ENCODE measurements around the gene GREB1.

GREB1 gene

DNA sequence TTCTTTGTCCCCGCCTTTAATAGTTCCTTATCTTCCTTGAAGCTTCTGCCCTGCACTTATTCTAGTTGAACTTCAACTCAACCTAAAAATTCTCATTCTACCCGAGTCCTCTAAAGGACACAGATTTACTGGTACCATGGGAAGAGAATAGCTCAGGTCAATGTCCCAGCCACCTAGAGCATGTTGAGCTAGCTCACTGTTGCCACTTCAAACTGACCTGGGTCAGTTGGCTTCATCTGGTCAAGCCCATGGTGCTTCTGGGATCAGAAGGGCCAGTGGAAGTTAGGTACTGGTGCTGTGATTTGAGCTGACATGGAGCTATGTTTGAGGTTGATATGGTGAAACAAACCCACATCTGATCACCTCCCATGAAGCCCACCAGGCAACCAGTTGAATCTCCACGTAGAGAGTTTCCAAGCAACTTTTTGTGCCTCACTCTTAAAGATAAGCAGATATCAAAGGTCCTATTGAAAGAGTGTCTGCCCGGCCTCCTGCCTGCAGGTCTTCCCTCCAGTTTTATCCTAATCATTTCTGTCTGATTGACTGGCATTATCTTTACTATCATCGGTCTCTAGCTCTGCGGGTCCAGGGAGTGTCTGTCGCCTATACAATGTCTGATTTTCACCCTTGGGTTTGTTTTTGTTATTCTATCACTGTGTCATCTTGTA, 17.2 kb downstream of the GREB1 start:
- Histone ChIP-seq H3K4me3 (ENCODE audit: low read depth, low read length) (no peak overlapping the region), H3K4me1 (no peaks in the 10 kb centered on the region; the same call in 1 of the 2 replicates), H3K36me3 (no peaks in the 10 kb centered on the region), H3K27me3 (no peaks in the 10 kb centered on the region), H3K9me3 (no peaks in the 10 kb centered on the region)
- DNase-seq = no peak
- TF ChIP-seq, protein P1, sequence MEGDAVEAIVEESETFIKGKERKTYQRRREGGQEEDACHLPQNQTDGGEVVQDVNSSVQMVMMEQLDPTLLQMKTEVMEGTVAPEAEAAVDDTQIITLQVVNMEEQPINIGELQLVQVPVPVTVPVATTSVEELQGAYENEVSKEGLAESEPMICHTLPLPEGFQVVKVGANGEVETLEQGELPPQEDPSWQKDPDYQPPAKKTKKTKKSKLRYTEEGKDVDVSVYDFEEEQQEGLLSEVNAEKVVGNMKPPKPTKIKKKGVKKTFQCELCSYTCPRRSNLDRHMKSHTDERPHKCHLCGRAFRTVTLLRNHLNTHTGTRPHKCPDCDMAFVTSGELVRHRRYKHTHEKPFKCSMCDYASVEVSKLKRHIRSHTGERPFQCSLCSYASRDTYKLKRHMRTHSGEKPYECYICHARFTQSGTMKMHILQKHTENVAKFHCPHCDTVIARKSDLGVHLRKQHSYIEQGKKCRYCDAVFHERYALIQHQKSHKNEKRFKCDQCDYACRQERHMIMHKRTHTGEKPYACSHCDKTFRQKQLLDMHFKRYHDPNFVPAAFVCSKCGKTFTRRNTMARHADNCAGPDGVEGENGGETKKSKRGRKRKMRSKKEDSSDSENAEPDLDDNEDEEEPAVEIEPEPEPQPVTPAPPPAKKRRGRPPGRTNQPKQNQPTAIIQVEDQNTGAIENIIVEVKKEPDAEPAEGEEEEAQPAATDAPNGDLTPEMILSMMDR (IDR thresholded peaks at IDR 0.05; ENCODE audit: low read depth, low read length) = no peak

DNA sequence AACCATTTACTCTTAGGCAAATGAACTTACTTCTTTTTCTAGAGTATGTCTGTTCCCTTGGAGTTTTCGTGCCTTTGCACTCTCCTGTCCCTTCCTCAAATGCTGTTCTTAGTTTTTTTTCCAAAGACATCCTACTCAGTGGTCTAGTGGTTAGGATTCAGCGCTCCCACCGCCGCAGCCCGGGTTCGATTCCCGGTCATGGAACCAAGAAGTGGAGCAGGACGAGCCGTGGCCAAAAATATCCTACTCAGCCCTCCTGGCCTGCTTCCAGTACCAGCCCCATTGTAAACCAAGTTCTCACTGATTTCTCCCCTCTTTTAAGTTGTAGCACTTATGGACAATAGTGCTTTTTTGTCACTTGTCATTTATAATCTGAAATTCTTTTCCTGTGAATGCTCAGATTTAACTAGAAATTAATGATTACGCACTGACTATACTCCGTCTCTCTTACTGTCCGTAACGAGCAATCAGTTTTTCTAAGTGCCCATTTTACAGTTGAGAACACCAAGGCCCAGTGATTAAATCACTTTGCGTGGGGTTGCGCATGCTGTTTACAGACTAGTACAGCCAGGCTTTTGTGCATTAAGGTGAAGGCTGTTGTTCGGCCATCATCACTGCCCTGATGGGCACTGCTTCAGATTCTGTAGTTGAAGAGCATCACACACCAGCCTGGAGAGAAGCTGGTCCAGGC, 17.9 kb downstream of the GREB1 start:
- Histone ChIP-seq H3K9me3 (no peaks in the 10 kb centered on the region), H3K4me3 (ENCODE audit: low read depth, low read length) (no peak overlapping the region), H3K4me1 (no peaks in the 10 kb centered on the region; the same call in 1 of the 2 replicates), H3K36me3 (peaks cover 4% of the 10 kb centered on the region; the same call in 1 of the 2 replicates), H3K27me3 (no peaks in the 10 kb centered on the region)
- no peak for DNase-seq
- TF ChIP-seq, protein P1 (IDR thresholded peaks at IDR 0.05; ENCODE audit: low read depth, low read length) = no peak

DNA sequence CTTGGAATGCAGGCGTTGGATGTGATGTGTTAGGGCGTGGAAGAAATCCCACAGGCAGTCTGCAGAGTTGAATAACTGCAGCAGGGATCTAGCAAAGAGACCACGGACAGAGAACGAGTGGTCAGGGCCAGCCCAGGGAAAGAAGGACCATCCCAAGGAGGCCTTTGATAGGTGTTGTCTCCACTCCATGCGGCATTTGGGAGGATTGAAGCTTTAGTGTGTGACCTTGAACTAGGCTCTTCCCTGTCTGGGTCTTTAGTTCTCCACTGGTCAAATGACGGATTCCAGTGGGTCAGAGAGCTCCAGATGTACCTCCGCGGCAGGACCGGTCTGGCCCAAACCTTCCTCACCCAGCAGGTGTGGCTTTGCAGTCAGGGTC, 18.4 kb downstream of the GREB1 start:
- Histone ChIP-seq H3K36me3 (peaks cover 4% of the 10 kb centered on the region; the same call in 1 of the 2 replicates), H3K4me1 (no peaks in the 10 kb centered on the region; the same call in 1 of the 2 replicates), H3K4me3 (ENCODE audit: low read depth, low read length) (no peak overlapping the region), H3K27me3 (no peaks in the 10 kb centered on the region), H3K9me3 (no peaks in the 10 kb centered on the region)
- DNase-seq = no peak
- TF ChIP-seq, protein P1 (IDR thresholded peaks at IDR 0.05; ENCODE audit: low read depth, low read length) = no peak

DNA sequence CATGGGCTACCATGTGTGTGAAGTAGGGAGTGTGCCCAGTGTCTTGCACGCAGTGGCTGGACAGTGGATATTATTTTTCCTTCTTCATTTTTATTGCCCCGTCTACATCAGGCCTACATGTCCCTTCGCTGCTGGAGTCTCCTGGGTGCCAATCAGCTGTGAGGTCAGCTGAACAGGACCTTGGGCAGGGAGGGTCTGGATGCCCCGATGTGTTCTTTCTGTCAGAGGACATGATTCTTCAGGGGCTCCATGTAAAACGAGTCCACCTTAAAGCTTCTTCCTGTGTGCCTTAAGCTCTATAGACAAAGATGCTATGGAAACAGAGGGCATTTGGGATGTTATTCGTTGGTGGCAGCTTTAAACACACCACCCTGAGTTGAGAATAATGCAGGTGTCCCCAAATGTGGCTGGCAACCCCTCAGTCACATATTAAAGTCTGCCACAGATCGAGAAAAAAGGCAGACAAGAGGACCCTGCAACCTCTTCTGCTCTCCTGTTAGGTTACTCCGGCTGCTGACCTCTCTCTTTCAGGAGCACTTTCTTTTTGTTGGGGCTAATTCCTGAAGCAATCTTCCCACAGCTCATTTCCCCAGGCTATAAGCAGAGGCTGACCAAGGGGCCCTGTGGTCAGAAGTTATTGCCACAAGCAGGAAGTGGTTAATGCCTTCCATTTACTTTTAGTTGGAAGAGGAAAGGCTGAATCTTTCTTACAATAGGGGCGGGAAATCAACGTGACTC, 20.0 kb downstream of the GREB1 start:
- no peak for DNase-seq

DNA sequence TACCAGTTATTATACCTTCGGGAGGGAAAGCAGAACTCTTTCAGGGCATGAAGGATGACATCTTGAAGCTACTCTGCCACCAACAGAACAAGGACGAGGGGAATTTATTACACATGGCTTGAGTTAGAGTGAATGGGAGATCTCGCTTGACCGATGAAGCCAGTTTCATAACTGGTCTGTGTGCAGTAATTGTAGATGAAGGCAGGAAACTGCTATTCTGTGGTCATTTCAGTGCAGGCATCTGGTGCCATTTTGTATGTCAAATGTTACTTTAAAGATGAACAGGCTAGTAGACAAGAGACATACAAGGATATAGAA, 20.5 kb downstream of the GREB1 start:
- Histone ChIP-seq H3K9me3 (no peaks in the 10 kb centered on the region), H3K4me3 (ENCODE audit: low read depth, low read length) (no peak overlapping the region), H3K27me3 (no peaks in the 10 kb centered on the region), H3K4me1 (peaks cover 8% of the 10 kb centered on the region), H3K36me3 (peaks cover 4% of the 10 kb centered on the region; the same call in 1 of the 2 replicates)
- DNase-seq = no peak
- TF ChIP-seq, protein P1 (IDR thresholded peaks at IDR 0.05; ENCODE audit: low read depth, low read length) = no peak

More for the DNA sequence above, 20.0 kb downstream of the GREB1 start:
- TF ChIP-seq, protein P1 (IDR thresholded peaks at IDR 0.05; ENCODE audit: low read depth, low read length) = no peak
- Histone ChIP-seq H3K4me1 (peaks cover 8% of the 10 kb centered on the region), H3K9me3 (no peaks in the 10 kb centered on the region), H3K4me3 (ENCODE audit: low read depth, low read length) (no peak overlapping the region), H3K27me3 (no peaks in the 10 kb centered on the region), H3K36me3 (peaks cover 4% of the 10 kb centered on the region; the same call in 1 of the 2 replicates)
